Measurements from ENCODE around the gene MSRB1.
"Not testable (repeated sequence)": the region's sequence is repeated elsewhere in the genome, so short reads cannot be mapped to it uniquely, and the experiment has no call there.

Gene MSRB1

GRCh38 chr16:1962161-1963153 is 19.5 kb upstream of the MSRB1 start:
- in situ Hi-C loops (cut with MboI; ENCODE audit: low sequenced_read_pairs) = not testable (repeated sequence)

- in situ Hi-C loops (cut with MboI; ENCODE audit: low sequenced_read_pairs) = no loop called here
These were observed 18.7 kb upstream of the MSRB1 start for GRCh38 chr16:1961651-1962067.

- in situ Hi-C loops (cut with MboI; ENCODE audit: low sequenced_read_pairs) = no loop called here
These were observed 17.9 kb upstream of the MSRB1 start for GRCh38 chr16:1960665-1961630.

GRCh38 chr16:1959269-1960039 is 16.5 kb upstream of the MSRB1 start, which contains the start of gene NDUFB10:
TSS of gene NDUFB10 (plus strand) at chr16:1959538. CDS start at chr16:1959625, 87 bp downstream.
- in situ Hi-C loops (cut with MboI; ENCODE audit: low sequenced_read_pairs) = no loop called here

- in situ Hi-C loops (cut with MboI; ENCODE audit: low sequenced_read_pairs) = no loop called here
These were observed 15.8 kb upstream of the MSRB1 start for GRCh38 chr16:1958715-1959268.

- in situ Hi-C loops (cut with MboI; ENCODE audit: low sequenced_read_pairs) = not testable (repeated sequence)
These were observed 15.1 kb upstream of the MSRB1 start for GRCh38 chr16:1958143-1958491.

GRCh38 chr16:1957434-1958142 is 14.6 kb upstream of the MSRB1 start:
- in situ Hi-C loops (cut with MboI; ENCODE audit: low sequenced_read_pairs) = not testable (repeated sequence)

GRCh38 chr16:1953734-1954133 is 10.7 kb upstream of the MSRB1 start:
- in situ Hi-C loops (cut with MboI; ENCODE audit: low sequenced_read_pairs) = no loop called here

- in situ Hi-C loops (cut with MboI; ENCODE audit: low sequenced_read_pairs) = no loop called here
These were observed 7.6 kb upstream of the MSRB1 start for GRCh38 chr16:1950559-1950958.

- in situ Hi-C loops (cut with MboI; ENCODE audit: low sequenced_read_pairs) = no loop called here
These were observed 7.0 kb upstream of the MSRB1 start for GRCh38 chr16:1950047-1950446.

GRCh38 chr16:1949507-1949906 is 6.5 kb upstream of the MSRB1 start:
- in situ Hi-C loops (cut with MboI; ENCODE audit: low sequenced_read_pairs) = no loop called here

- in situ Hi-C loops (cut with MboI; ENCODE audit: low sequenced_read_pairs) = no loop called here
These were observed 4.3 kb upstream of the MSRB1 start for GRCh38 chr16:1947369-1947670.

GRCh38 chr16:1946495-1947368 is 3.7 kb upstream of the MSRB1 start:
- in situ Hi-C loops (cut with MboI; ENCODE audit: low sequenced_read_pairs) = no loop called here

GRCh38 chr16:1945559-1946391 is 2.8 kb upstream of the MSRB1 start:
- in situ Hi-C loops (cut with MboI; ENCODE audit: low sequenced_read_pairs) = no loop called here

- in situ Hi-C loops (cut with MboI; ENCODE audit: low sequenced_read_pairs) = no loop called here
These were observed 1.7 kb upstream of the MSRB1 start for GRCh38 chr16:1944612-1945199.

- in situ Hi-C loops (cut with MboI; ENCODE audit: low sequenced_read_pairs) = no loop called here
These were observed 771 bp downstream of the MSRB1 start for GRCh38 chr16:1942047-1942809.
